Dendritic cell treated with granulocyte-macrophage colony-stimulating factor and Interleukin-4, amounts not matched to agents 40 ng/mL and 50 ng/mL, for 4 days (primary cell): ENCODE data around the gene INSYN2B.

ENCODE experiments used
- H3K27ac Mint-ChIP-seq: one replicate; pipeline ENCODE4 v1.8.0; 2022; ENCODE audit warnings: mild to moderate bottlenecking, mixed read lengths
- H3K27me3 Mint-ChIP-seq: one replicate; pipeline ENCODE4 v1.8.0; 2022; ENCODE audit warnings: mild to moderate bottlenecking, mixed read lengths
- H3K36me3 Mint-ChIP-seq: one replicate; pipeline ENCODE4 v1.8.0; 2022; ENCODE audit warnings: low read depth, mixed read lengths
- H3K4me1 Mint-ChIP-seq: one replicate; pipeline ENCODE4 v1.8.0; 2022; ENCODE audit warnings: low read depth, mixed read lengths
- H3K4me3 Mint-ChIP-seq: one replicate; pipeline ENCODE4 v1.8.0; 2022; ENCODE audit warnings: mild to moderate bottlenecking, moderate library complexity, mixed read lengths
- H3K9me3 Mint-ChIP-seq: one replicate; pipeline ENCODE4 v1.8.0; 2022; ENCODE audit warnings: mixed read lengths
- intact Hi-C: fragments of 100-400 bp; cut with micrococcal nuclease; formaldehyde crosslinking; loops from one replicate; pipeline ENCODE4 v1.15.0; 2022

The INSYN2B gene

DNA sequence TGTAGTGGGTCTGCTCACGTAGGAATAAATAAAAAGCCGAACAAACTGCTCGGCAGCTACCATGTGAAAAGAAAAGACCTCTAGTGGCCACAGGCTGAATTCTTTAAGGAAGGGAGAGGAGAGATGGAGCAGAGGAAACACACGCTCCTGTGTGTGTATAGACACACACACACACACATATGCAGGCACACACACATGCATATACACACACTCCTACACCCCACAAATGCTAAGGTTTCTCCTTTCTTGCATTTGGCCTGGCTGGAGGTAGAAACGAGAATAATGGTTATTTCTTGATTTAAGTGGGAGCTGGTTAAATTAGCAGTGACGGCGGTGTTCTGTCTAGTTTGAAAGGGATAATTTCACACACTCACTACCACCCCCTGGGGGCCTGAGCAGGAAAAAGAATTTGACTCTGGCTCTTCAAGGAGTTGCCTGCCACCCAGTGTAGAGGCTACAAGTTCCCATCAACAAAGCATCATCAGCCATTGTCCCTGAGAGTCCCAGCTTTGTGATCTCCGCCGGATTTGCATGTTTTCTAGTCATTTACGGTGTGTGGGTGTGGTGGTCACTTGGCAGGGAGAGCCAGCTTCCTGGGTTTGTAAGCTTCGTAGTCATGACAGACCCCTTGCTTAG is at the start of gene INSYN2B:
TSS of gene INSYN2B (minus strand) at position 78 of the 636 bp plus-strand sequence. CDS start 96,597 bp downstream, outside the sequence.
- Mint-ChIP-seq H3K27ac (no peak within 1 kb of the TSS), H3K27me3 (no peaks in the 10 kb centered on the region), H3K9me3 (no peaks in the 10 kb centered on the region), H3K4me3 (no peak within 1 kb of the TSS), H3K4me1 (peaks cover 8% of the 10 kb centered on the region), H3K36me3 (peaks cover 65% of the 10 kb centered on the region)
- intact Hi-C loops, result no loop called here

DNA sequence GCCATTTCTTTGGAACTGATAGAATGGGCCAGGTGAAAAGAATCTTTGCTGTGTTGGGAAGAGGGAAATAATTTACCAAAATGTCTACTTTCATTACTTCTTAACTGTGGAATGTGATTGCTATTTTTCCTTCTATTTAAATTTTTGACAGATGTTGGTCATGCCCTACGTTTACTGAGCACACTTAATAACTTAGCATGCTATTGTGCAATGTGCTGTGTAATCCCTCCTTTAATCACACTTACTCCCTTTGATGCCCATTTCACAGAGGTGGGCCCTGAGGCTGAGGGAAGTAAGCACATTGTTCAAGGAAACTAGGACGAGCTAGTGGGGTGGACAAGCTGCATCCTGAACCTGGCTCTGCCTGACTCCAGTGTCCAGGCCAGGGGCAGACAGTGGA is 47.8 kb upstream of the INSYN2B start:
- no peak overlapping the region for H3K27ac Mint-ChIP-seq
- intact Hi-C loops, result no loop called here
- no peaks in the 10 kb centered on the region for H3K27me3 Mint-ChIP-seq
- H3K4me1 Mint-ChIP-seq, result no peaks in the 10 kb centered on the region
- H3K9me3 Mint-ChIP-seq, result no peaks in the 10 kb centered on the region
- peaks cover 97% of the 10 kb centered on the region for H3K36me3 Mint-ChIP-seq
- H3K4me3 Mint-ChIP-seq, result no peak overlapping the region

DNA sequence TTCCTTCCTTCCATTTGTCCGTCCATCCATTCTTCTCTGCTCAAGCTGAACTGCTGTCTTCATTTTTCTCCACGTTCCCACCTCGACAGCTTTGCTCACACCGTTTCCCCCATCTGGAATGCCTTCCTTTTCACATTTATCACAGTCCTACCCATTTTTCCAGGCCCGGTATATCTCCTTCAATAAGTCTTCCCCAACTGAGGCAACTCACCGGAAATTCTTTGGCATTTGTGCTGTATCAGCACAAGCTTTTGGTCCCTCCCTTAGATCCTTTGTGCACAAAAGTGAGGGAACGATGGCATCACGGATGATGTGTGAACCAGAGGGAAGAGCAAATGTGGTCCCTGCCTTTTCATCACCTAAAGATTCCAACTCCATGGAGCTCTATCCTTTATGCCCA is 45.6 kb upstream of the INSYN2B start:
- H3K27ac Mint-ChIP-seq, result no peak overlapping the region
- peaks cover 97% of the 10 kb centered on the region for H3K36me3 Mint-ChIP-seq
- intact Hi-C loops, result no loop called here
- H3K9me3 Mint-ChIP-seq, result no peaks in the 10 kb centered on the region
- H3K4me3 Mint-ChIP-seq, result no peak overlapping the region
- no peaks in the 10 kb centered on the region for H3K27me3 Mint-ChIP-seq
- H3K4me1 Mint-ChIP-seq, result no peaks in the 10 kb centered on the region

DNA sequence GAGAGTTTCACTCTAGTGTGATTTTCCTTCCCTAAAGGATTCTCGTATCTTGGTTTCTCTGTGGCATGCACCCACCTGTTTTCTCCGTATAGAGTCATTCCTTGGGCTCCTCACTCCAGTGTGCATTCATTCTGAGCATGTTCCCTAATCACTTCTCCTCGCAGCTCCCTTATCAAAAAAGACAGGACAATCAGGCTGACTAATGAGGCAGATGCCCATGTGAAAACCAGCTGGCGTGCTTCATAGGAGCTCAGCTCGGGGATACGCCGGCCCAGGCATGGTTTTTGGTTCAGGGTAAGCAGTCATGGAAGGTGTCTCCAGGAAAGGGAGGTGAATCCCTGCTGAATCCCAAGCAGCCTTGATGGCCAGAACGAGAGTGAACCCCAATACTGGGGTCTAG is 41.2 kb upstream of the INSYN2B start:
- Mint-ChIP-seq H3K27ac (no peak overlapping the region), H3K36me3 (peaks cover 97% of the 10 kb centered on the region), H3K4me3 (no peak overlapping the region), H3K27me3 (no peaks in the 10 kb centered on the region), H3K4me1 (no peaks in the 10 kb centered on the region), H3K9me3 (no peaks in the 10 kb centered on the region)
- intact Hi-C loops, result no loop called here

DNA sequence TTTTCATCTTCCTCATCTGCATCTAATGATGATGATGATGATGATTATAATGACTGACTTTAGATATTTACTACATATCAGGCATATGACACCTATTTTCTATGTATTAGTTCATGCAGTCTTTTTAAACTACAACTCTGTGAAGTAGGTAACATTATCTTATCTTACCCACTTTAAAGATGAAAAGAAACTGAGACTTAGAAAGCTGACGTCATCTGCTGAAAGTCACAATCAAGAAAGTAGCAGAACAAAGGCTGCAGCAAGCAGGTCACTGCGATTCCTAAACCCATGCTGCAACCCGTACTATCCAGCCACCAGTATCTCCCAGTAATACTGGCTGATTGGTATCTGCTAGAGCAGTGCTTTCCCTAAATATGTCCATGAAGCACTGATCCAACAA is 40.1 kb upstream of the INSYN2B start:
- peaks cover 97% of the 10 kb centered on the region for H3K36me3 Mint-ChIP-seq
- no peaks in the 10 kb centered on the region for H3K4me1 Mint-ChIP-seq
- H3K27me3 Mint-ChIP-seq, result no peaks in the 10 kb centered on the region
- no peak overlapping the region for H3K27ac Mint-ChIP-seq
- no peak overlapping the region for H3K4me3 Mint-ChIP-seq
- intact Hi-C loops, result no loop called here
- H3K9me3 Mint-ChIP-seq, result no peaks in the 10 kb centered on the region

DNA sequence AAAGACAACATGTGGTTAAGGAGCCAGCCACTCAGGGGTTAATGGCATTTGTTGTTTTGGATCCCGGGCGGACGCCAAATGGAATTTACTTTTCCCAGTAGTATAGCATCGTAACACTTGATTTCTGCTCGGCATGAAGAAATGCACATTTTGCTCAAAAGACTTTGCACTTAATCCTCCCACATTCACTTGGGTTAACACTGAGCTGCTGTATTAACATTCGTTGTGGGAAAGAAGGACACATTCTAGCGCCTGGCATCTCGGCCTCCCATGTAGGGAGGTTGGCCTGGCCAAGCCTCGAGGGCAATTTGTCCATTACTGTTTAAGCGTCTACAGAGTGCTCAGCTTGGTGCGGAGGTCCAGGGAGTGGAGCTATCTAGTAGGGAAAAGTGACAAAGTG is 32.3 kb upstream of the INSYN2B start:
- Mint-ChIP-seq H3K27me3 (no peaks in the 10 kb centered on the region), H3K27ac (no peak overlapping the region), H3K36me3 (peaks cover 100% of the 10 kb centered on the region)

DNA sequence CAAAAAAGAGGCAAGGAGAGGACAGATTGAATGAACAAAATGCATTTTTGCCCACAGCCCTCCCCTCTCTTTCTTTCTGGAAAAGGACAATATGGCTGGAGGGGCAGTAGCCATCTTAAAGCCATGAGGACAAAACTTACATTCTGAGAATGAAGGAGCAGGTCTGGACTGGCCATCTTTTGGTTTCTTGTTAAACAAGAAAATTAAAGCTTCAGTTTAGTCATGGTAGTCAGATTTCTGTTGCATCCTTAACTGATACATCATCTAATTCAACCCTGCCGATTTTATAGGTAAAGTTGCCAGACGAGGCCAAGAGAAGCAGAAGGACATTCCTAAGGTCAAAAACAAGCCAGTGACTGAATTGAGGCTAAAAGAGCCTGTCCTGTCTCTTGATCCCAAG is 31.5 kb upstream of the INSYN2B start:
- H3K27ac Mint-ChIP-seq, result no peak overlapping the region
- H3K9me3 Mint-ChIP-seq, result no peaks in the 10 kb centered on the region
- no peak overlapping the region for H3K4me3 Mint-ChIP-seq
- H3K36me3 Mint-ChIP-seq, result peaks cover 97% of the 10 kb centered on the region
- H3K27me3 Mint-ChIP-seq, result no peaks in the 10 kb centered on the region
- intact Hi-C loops, result no loop called here
- no peaks in the 10 kb centered on the region for H3K4me1 Mint-ChIP-seq

More for the DNA sequence above, 32.3 kb upstream of the INSYN2B start:
- intact Hi-C loops, result no loop called here
- no peaks in the 10 kb centered on the region for H3K4me1 Mint-ChIP-seq
- H3K4me3 Mint-ChIP-seq, result no peak overlapping the region
- no peaks in the 10 kb centered on the region for H3K9me3 Mint-ChIP-seq

DNA sequence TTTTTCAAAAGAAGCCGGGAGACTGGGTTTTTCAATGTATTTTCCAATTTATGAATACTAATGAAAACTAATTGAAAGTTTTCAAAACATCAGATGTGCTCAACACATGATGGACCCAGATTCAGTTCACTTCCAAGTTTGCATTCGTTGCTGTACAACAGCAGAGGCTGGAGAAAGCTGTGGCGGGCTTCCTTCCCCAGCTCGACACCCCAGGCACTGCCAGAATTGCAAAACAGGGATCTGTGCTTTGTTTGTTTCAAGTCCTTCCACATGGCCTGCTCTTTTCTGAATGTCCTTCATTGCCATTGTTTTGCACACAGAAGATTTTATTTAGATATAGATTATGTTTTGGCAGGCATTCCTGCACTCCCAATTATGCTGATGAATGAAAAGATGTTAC is 30.3 kb upstream of the INSYN2B start:
- H3K27ac Mint-ChIP-seq, result no peak overlapping the region
- H3K9me3 Mint-ChIP-seq, result no peaks in the 10 kb centered on the region
- no peaks in the 10 kb centered on the region for H3K4me1 Mint-ChIP-seq
- no peak overlapping the region for H3K4me3 Mint-ChIP-seq
- H3K36me3 Mint-ChIP-seq, result peaks cover 97% of the 10 kb centered on the region
- intact Hi-C loops, result no loop called here
- no peaks in the 10 kb centered on the region for H3K27me3 Mint-ChIP-seq

DNA sequence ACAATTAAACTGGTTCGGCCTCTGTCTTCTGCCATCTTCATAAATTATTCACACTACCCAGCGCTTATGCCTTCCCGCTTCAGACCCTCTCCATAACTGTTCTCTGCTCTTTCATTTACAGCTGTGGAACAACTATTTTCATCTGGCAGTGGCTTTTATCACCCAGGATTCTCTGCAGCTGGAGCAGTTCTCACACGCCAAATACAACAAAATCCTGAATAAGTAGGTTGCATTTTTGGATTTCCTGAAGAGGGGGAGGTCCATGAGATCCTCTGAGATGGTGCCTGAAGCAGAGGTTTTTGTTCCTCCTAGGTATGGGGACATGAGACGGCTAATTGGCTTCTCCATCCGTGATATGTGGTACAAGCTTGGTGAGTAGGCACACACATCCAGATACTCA is 28.1 kb upstream of the INSYN2B start:
- H3K9me3 Mint-ChIP-seq, result no peaks in the 10 kb centered on the region
- intact Hi-C loops, result no loop called here
- peaks cover 91% of the 10 kb centered on the region for H3K36me3 Mint-ChIP-seq
- no peaks in the 10 kb centered on the region for H3K27me3 Mint-ChIP-seq
- H3K27ac Mint-ChIP-seq, result peak overlapping the region; percentile 37
- no peak overlapping the region for H3K4me3 Mint-ChIP-seq
- no peaks in the 10 kb centered on the region for H3K4me1 Mint-ChIP-seq

DNA sequence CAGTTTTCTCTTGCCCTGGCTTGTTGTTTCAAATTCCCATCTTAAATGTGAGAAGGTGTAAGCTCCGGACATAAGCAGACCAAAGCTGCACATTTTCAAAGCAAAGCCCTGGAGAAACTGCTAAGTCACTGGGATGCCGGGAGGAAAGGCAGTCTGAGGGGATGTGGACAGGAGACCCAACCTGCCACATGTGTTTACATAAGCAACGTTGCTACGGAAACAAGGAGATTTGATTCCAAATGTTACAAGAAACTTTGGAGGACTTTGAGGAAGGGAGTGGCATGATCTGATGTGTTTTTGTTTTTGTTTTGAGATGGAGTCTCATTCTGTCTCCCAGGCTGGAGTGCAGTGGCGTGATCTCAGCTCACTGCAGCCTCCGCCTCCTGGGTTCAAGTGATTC is 25.7 kb upstream of the INSYN2B start:
- Mint-ChIP-seq H3K27me3 (no peaks in the 10 kb centered on the region), H3K4me3 (no peak overlapping the region), H3K27ac (no peak overlapping the region), H3K9me3 (no peaks in the 10 kb centered on the region), H3K36me3 (peaks cover 91% of the 10 kb centered on the region), H3K4me1 (no peaks in the 10 kb centered on the region)
- intact Hi-C loops, result no loop called here

DNA sequence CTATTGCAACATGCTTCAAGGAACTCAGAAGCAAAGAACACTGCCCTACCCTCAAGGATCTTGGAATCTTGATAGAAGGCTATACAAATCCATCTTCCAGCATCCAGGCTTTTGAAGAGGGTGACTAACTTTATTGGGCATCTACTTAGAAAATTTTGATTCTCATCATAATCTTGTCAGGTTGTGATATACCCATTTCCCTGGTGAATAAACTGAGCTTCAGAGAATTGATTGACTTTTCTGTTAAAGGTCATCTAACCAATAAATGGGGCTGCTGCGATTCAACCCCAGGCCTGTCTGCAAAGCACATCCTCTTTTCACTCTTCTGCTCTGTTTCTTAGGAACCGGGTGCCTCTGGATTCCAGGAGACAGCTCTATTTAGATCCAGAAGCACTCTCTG is 19.9 kb upstream of the INSYN2B start:
- Mint-ChIP-seq H3K27ac (no peak overlapping the region), H3K4me3 (no peak overlapping the region), H3K9me3 (no peaks in the 10 kb centered on the region), H3K4me1 (peaks cover 5% of the 10 kb centered on the region), H3K27me3 (no peaks in the 10 kb centered on the region), H3K36me3 (peaks cover 91% of the 10 kb centered on the region)
- intact Hi-C loops, result no loop called here

DNA sequence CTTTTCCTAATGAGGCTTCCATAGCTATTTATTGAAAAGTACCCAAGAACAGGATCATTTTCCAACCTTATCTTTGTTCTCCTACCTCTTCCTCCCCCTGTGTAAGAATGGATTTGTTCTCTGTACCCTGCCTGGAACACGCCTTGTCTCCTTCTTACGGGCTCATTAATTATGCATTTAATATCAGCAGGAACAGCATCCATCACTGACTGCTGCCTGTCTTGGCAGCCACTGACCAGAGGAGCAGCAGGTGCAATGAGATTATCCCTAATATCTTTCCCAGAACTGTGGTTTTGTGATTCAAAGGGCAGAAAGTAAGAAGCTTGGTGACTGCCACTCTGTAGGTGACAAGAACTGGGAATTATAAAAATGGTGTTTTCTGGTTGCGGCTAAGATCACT is 19.3 kb upstream of the INSYN2B start:
- Mint-ChIP-seq H3K36me3 (peaks cover 93% of the 10 kb centered on the region), H3K27ac (no peak overlapping the region)

DNA sequence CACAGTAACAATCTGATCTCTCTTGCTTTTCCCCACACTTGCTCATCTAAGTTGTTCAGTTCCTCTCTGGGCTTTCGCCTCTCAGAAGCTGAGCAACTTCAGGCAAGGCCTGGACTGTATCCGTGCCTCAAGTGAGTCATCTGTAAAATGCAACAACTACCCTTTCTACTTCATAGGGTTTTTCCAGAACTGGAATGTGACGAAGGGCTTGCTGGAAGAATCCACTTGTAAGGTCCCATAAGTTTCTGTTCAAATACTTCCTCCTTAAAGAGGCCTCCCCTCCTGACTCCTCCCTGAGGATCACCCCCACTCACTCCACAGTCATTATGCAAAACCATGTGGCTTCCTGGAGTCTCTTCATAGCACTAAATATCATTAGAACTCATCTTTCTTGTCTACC is 17.5 kb upstream of the INSYN2B start:
- Mint-ChIP-seq H3K4me3 (no peak overlapping the region), H3K27ac (peak overlapping the region; percentile 7), H3K4me1 (peaks cover 5% of the 10 kb centered on the region), H3K27me3 (no peaks in the 10 kb centered on the region), H3K36me3 (peaks cover 96% of the 10 kb centered on the region), H3K9me3 (no peaks in the 10 kb centered on the region)
- intact Hi-C loops, result no loop called here

More for the DNA sequence above, 19.3 kb upstream of the INSYN2B start:
- intact Hi-C loops, result no loop called here
- H3K4me1 Mint-ChIP-seq, result peaks cover 5% of the 10 kb centered on the region
- no peak overlapping the region for H3K4me3 Mint-ChIP-seq
- H3K9me3 Mint-ChIP-seq, result no peaks in the 10 kb centered on the region
- no peaks in the 10 kb centered on the region for H3K27me3 Mint-ChIP-seq

DNA sequence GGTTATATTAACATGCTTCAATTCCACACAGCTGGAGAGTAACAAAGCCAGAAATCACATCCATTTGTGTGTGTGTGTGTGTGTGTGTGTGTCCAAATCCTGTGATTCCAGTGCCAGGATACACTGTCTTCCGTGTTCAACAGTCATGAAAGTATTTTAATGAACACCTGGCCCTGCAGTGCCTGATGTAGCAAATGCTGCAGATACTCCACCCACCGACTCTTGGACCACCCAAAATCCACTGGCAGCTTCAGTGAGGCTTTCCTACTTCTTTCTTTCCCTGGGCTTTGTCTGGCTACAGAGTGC is 13.1 kb upstream of the INSYN2B start:
- no peak overlapping the region for H3K4me3 Mint-ChIP-seq
- peaks cover 96% of the 10 kb centered on the region for H3K36me3 Mint-ChIP-seq
- no peak overlapping the region for H3K27ac Mint-ChIP-seq
- intact Hi-C loops, result no loop called here
- no peaks in the 10 kb centered on the region for H3K9me3 Mint-ChIP-seq
- H3K27me3 Mint-ChIP-seq, result no peaks in the 10 kb centered on the region
- peaks cover 5% of the 10 kb centered on the region for H3K4me1 Mint-ChIP-seq

DNA sequence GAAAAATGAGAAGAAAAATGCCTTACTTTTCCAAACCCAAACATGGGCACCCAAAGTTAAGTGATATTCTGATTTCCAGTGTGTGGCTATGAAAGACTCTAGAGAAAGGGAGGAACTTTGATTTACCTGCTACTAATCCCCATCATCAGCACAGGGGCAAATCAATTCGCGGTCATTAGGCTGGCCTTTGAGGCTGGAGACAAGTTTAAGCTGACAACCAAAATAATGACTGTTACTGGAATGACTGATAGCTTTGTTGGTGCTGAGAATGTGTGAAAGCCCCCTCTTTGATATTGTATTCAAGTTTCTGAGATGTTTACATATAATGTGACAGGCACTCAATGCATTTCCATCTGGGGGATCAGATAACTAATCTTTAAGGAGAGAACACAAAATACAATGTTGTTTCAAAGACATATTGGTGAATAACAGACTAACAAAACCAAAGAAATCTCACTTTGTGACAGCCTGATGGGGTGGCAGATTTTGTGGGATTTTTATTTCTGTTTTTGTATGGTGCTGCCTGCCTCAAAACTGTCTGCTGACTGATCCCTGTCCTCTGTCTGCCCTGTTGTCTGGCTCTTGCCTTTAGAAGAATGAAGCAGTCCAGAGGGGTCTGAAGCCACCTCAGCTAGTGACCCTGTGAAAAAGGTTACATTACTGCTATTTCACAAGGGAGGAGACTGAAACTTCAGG is 12.6 kb upstream of the INSYN2B start:
- H3K27ac Mint-ChIP-seq, result no peak overlapping the region
- H3K4me1 Mint-ChIP-seq, result peaks cover 5% of the 10 kb centered on the region
- no peaks in the 10 kb centered on the region for H3K27me3 Mint-ChIP-seq
- no peak overlapping the region for H3K4me3 Mint-ChIP-seq
- H3K36me3 Mint-ChIP-seq, result peaks cover 92% of the 10 kb centered on the region
- no peaks in the 10 kb centered on the region for H3K9me3 Mint-ChIP-seq
- intact Hi-C loops, result no loop called here
